Activated CD4-positive, alpha-beta T cell treated with anti-CD3 and anti-CD28 coated beads for 48 hours (primary cell): ENCODE results near the gene EXOSC5.
A peak's percentile ranks its signal among the peaks of the same experiment; 100 is the strongest.
"Not testable (repeated sequence)": the region's sequence is repeated elsewhere in the genome, so short reads cannot be mapped to it uniquely, and the experiment has no call there.

ENCODE experiments used
- DNase-seq: peaks from one replicate; pipeline ENCODE4 v3.0.0-alpha.2; 2020

The EXOSC5 gene

DNA sequence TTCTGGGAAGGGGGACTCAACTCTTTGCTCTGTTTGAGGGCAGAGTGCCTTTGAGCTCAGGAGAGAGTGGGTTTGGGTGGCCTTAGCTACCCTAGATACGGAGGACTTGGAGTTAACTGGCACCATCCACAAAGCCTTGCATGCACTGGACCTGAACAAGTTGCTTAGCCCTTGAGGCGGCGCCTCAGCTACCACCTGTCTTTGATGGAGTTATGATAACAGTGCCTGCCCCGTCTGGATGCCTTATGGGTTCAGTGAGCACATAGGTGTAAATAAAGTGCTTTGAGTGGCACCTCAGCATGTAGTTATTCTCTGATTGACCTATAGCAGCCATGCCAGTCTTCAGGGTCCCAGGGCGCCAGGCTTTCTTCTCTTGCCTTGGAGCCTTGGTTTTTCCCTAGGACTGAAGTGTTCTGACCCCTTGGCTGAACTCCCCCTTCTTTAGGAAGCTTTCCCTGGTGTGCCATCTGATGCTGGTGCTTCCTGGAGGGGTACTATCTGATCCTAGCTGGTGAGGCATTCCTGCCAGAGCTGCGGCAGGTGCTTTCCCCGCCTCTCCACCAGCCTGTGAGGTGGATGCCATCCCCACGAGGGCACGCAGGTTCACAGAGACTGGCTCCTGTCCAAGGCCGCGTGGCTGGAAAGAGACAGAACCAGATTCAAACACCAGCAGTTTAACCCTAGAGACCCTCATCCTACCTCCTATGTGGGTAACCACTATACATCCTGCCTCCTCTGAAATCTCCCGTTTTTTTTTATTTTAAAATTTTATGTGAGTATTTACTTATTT lies 6.2 kb upstream of the EXOSC5 start:
- DNase-seq = no peak

- no peak for DNase-seq
These were observed 4.9 kb upstream of the EXOSC5 start for GRCh38 chr19:41402010-41402409.

- DNase-seq = no peak
These were observed 4.3 kb upstream of the EXOSC5 start for GRCh38 chr19:41401483-41401882.

GRCh38 chr19:41399525-41399924 lies 2.4 kb upstream of the EXOSC5 start:
- DNase-seq = no peak

GRCh38 chr19:41399091-41399490 lies 1.9 kb upstream of the EXOSC5 start:
- no peak for DNase-seq

GRCh38 chr19:41398598-41398997 lies 1.4 kb upstream of the EXOSC5 start:
- DNase-seq = no peak

GRCh38 chr19:41398050-41398418 lies 875 bp upstream of the EXOSC5 start:
- DNase-seq = no peak

GRCh38 chr19:41395355-41395754 lies 1.8 kb downstream of the EXOSC5 start:
- no peak for DNase-seq

GRCh38 chr19:41392775-41393174 lies 4.4 kb downstream of the EXOSC5 start:
- DNase-seq = no peak

DNA sequence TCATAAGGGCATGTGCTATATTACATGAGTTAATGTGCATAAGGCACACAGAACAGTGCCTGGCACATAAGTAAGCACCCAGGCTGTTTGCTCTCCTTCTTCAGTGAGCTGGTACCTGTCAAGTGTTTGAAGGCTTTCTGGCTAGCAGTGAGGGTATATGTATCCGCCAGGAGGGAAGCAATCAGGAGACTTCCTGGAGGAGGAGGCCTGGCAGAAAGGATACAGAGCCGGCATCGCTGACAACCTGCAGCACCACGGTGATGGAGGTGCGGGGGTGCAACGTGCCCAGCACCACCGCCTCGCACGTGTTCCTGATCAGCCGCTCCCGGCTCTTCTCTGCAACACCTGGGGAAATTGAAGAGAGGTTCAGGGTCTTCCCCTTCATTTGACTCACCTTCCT lies 5.5 kb downstream of the EXOSC5 start:
- DNase-seq = no peak

DNA sequence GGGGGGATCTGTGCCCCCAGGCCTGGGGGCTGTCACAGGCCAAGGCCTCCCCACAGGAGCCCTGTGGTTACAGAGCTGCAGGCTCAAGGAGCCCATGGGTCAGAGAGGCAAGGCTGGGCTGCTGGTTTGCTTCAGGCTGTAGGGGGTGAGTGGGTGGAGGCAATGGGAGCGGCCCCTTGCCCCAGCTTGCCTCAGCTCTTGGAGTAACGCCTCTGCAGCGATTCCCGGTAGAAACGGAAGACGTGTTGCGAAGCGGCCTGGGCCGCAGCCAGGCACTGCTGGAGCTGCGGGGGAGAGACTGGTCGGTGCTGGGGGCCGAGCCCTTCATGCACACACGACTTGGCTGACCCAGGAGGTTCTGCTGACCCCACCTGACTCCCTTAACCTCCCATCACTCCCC lies 10.7 kb downstream of the EXOSC5 start:
- no peak for DNase-seq

GRCh38 chr19:41384351-41384750 lies 12.8 kb downstream of the EXOSC5 start:
- DNase-seq = no peak

- not testable (repeated sequence) for DNase-seq
These were observed 15.6 kb downstream of the EXOSC5 start for GRCh38 chr19:41381536-41381935.

DNA sequence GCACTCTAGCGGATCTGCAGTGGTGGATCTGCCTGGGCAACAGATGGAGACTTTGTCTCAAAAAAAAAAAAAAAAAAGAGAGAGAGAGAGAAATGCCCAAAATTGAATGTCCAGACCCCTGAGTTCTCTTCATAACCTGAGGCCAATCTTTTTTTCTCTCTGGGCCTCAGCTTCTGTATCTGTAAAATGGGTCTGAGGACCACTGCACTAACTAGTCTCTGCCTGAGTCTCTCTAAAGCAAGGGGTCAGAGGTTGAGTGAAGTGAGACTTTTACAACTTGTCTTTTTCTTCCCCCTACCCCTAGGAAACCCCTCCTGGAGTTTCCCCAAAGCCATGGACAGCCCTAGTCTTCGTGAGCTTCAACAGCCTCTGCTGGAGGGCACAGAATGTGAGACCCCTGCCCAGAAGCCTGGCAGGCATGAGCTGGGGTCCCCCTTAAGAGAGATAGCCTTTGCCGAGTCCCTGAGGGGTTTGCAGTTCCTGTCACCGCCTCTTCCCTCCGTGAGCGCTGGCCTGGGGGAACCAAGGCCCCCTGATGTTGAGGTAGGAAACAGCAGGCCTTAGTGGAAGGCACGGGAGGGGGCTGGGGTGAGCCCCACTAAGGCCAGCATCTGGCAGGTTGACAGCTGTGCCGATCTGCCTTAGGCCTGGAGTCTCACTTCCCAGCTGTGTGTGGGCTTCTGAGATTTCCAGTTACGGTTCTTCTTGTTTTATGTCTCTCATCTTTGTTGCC lies 19.0 kb downstream of the EXOSC5 start:
- DNase-seq = no peak

- DNase-seq = peak; percentile 36
These were observed 20.2 kb downstream of the EXOSC5 start for GRCh38 chr19:41376998-41377365.

DNA sequence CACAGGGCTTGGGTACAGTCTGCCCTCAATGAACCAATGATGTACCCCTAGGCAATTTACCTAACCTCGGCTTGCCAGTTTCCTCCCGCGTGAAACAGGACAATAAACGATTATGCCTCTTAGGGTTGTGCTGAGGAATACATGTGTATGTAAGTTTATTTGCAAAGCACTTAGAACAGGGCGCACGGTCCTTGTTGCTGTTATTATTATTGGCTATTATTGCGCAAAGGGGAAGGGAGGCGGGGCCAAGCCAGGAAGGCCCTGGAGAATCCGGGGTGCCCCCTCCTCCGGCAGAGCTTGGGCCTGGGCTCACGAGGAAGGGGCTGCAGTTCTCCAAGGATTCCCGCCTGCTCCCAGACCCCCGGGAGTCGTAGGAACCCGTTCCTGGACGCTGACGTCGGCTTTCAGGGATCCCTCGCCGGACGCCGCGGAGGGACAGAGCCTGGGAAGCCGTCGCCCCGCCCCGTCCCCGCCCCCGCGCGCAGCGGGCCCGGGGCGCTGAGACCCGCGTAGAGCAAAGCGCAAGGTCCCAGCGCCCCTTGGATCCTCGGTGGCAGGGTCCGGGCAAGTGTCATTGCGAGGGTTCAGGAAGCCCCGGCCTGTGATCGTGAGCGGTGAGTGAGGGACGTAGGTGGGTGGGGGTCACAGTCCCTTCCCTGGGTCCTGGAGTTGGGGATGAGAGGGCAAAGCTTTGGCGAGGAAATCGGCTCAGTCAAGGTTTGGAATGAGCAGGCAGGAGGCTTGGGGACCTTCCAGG lies 20.7 kb downstream of the EXOSC5 start, which contains the start of gene TMEM91:
Gene TMEM91, plus strand, starts transcription at position 293 of the 757 bp plus-strand sequence. CDS start 1,777 bp downstream, outside the sequence.
- no peak for DNase-seq

GRCh38 chr19:41373993-41374392 lies 23.2 kb downstream of the EXOSC5 start:
- no peak for DNase-seq

GRCh38 chr19:41372501-41372900 lies 24.7 kb downstream of the EXOSC5 start:
- no peak for DNase-seq

DNA sequence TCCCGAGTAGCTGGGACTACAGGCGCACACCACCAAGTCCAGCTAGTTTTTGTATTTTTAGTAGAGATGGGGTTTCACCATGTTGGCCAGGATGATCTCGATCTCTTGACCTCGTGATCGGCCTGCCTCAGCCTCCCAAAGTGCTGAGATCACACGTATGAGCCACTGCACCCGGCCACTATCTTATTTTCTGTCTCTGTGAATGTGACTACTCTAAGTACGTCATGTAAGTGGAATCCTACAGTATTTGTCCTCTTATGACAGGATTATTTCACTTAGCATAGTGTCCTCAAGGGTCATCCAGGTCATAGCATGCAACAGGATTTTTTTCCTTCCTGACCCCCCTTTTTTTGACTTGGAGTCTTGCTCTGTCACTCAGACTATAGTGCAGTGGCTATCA lies 25.6 kb downstream of the EXOSC5 start:
- no peak for DNase-seq

- not testable (repeated sequence) for DNase-seq
These were observed 26.0 kb downstream of the EXOSC5 start for GRCh38 chr19:41371119-41371518.

GRCh38 chr19:41369769-41370168 lies 27.4 kb downstream of the EXOSC5 start:
- DNase-seq = no peak

- no peak for DNase-seq
These were observed 29.3 kb downstream of the EXOSC5 start for GRCh38 chr19:41367848-41368301.

- DNase-seq = peak; percentile 48
These were observed 31.1 kb downstream of the EXOSC5 start for GRCh38 chr19:41366089-41366488.
